22Rv1 (cell line): ENCODE data around the gene DBI.

Source experiments
- H3K27ac ChIP-seq: fragments of 450-650 bp; 2 replicates; pipeline ENCODE4 v1.5.1; 2017
- ZFX ChIP-seq: fragments of 450-650 bp; IDR thresholded peaks from 2 replicates; pipeline ENCODE4 v1.6.1; 2017; ENCODE audit warnings: antibody characterized with exemption, borderline replicate concordance
- TF ChIP-seq, protein P1 (sequence below): fragments of 450-650 bp; IDR thresholded peaks from 2 replicates; pipeline ENCODE4 v1.5.1; 2017; ENCODE audit warnings: mild to moderate bottlenecking

The DBI gene

DNA sequence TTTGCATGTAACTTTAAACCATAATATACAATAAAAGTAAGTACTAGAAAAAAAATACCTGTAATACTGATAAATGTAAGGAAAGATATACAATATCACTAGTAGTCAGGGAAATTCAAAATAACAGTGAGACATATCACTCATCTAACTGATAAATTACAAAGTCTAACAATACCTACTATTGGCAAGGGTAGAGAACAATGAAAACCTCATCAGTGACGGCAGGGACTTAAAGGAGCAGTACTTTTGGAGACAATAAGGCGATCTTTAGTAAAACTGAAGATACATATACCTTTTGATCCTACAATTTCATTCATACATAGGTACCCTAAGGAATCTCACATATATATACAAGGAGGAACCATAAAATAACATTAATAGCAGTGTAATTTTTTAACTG is 25.1 kb upstream of the DBI start:
- TF ChIP-seq, protein P1, sequence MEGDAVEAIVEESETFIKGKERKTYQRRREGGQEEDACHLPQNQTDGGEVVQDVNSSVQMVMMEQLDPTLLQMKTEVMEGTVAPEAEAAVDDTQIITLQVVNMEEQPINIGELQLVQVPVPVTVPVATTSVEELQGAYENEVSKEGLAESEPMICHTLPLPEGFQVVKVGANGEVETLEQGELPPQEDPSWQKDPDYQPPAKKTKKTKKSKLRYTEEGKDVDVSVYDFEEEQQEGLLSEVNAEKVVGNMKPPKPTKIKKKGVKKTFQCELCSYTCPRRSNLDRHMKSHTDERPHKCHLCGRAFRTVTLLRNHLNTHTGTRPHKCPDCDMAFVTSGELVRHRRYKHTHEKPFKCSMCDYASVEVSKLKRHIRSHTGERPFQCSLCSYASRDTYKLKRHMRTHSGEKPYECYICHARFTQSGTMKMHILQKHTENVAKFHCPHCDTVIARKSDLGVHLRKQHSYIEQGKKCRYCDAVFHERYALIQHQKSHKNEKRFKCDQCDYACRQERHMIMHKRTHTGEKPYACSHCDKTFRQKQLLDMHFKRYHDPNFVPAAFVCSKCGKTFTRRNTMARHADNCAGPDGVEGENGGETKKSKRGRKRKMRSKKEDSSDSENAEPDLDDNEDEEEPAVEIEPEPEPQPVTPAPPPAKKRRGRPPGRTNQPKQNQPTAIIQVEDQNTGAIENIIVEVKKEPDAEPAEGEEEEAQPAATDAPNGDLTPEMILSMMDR, result no peak

DNA sequence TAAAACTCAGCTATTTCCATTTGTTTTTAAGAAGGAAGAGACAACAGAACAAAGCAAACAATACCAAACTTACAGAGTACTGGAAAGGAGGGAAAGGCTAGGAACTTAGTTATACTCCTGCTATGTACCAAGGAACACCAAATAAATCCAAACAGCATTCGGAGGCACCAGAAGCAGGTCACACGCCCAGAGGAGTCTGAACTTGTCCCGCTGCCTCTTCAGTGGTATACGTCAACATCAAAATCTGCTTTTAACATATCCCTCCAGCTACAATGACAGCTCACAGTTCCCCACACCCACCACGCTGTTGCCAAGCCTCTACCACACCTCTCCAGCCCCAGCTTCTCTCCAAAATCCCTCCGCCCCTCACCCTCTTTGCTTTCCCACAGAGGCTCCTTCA is 17.5 kb upstream of the DBI start:
- TF ChIP-seq, protein P1, result no peak
- TF ChIP-seq ZFX, result no peak
- H3K27ac ChIP-seq, result no peak overlapping the region

More for the DNA sequence above, 25.1 kb upstream of the DBI start:
- no peak overlapping the region for H3K27ac ChIP-seq

DNA sequence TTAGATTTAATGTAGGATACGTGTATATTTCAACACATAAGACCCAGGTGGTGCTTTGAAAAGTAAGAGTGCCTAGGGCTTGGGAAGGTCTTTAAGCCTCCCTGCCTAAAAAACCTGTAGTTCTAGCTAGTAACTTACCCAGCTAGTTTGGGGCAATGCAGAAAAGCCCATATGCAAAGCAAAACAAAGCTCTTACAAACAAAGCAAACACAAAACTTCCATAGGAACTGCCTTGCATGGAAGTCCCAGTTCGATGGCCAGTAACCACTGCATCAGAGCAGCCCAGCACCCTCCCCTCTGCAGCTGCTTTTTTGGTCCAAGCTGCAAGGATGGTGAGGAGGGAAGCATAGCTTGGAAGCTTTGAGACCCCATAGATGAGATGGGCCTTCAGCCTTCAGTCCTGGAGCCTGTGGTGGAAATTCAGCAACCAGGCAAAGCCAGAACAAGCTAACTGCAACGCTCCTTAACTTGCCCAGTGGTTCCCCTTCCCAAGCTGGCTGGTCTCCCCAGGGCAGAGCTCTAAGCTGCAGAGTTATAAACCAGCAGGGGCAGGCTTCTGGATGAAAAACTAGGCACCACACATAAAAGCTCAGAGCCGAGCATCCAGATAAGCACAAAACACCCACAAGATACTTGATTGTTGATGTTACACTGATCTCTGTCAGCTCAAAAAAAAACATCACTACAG is 16.3 kb upstream of the DBI start:
- no peak overlapping the region for H3K27ac ChIP-seq
- no peak for TF ChIP-seq ZFX
- TF ChIP-seq, protein P1, result no peak

DNA sequence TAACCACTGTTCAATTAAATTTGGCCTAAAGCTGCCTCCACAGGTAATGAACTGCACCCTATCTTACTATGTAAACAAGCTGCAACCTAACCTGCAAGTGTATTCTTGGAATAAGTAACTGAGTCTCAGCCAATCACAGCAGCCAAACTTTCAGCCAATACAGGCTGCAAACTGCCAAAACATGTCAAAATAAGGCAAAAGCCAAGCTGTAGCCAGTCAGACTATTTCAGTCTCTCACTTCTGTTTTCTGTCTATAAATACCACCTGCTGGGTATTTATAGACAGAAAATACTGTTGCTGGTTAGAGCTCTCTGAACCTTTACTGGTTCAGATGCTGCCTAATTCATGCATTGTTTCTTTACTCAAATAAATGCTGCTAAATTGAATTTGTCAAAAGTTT is 14.4 kb upstream of the DBI start:
- no peak overlapping the region for H3K27ac ChIP-seq
- TF ChIP-seq, protein P1, result no peak
- TF ChIP-seq ZFX, result no peak

DNA sequence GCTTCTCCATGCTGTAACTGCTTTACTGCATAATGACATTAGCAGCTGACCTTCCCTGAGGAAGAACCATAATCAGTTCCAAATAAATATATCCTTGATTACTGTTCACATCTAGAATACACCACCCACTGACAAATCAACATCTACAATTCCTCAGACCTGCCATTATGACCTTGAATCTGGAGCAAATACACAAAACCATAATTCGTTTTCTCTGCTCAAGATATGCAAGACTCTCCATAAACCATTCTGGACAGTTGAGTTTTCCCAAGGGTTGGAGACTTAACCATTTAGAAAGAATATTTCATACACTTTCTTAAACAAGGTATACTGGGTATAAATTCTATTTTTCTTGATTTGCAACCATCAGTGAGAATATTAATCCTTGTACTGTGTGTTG is 11.9 kb upstream of the DBI start:
- no peak for TF ChIP-seq ZFX
- TF ChIP-seq, protein P1, result no peak
- H3K27ac ChIP-seq, result no peak overlapping the region

DNA sequence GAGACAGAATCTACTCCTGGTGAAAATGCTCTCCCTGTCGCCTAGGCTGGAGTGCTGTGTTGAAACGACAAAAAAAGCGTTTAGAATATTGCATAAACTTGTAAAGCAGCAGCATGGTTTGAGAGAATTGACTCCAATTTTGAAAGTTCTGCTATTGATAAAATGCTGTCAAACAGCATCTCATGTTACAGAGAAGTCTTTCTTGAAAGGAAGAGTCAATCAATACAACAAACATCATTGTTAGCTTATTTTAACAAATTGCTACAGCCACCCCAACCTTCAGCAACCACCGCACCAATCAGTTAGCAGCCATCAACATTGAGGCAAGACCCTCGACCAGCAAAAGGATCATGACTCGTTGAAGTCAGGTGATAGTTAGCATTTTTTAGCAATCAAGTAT is 7.0 kb upstream of the DBI start:
- TF ChIP-seq, protein P1, result no peak
- TF ChIP-seq ZFX, result no peak
- H3K27ac ChIP-seq, result no peak overlapping the region

DNA sequence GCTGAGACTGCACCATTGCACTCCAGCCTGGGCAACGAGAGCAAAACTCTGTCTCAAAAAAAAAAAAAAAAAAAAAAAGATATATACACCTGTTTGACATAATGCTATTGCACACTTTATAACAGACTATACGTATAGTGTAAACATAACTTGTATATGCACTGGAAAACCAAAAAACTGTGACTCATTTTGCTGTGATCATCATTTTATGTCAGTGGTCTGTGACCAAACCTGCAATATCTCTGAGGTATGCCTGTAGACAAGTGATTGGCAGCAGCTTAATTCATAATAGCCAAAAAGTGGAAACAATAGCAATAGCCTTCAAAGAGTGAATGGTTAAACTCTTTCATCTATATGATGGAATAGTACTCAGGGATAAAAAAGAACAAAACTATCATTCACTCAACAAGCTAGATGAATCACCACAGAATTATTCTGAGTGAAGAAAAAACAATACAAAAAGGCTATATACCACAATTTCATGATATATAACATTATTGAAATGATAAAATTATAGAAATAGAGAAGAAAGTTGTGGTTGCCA is 6.3 kb upstream of the DBI start:
- H3K27ac ChIP-seq, result no peak overlapping the region
- TF ChIP-seq ZFX, result no peak
- TF ChIP-seq, protein P1, result no peak
